GM12878 (cell line): ENCODE measurements around the gene SORCS2. TPM values are rescaled to one million over a fixed set of nuclear protein-coding genes. Genes with fewer than 3 reads are reported as not detected.

ENCODE experiments used
- ATAC-seq: fragments of 200-7000 bp; cut with Tn5 transposase; 3 replicates; pipeline ENCODE4 v1.9.1; 2020; ENCODE audit warnings: mild to moderate bottlenecking, moderate library complexity
- BruUV-seq: library from RNA; stranded (reverse); fragments of 400-500 nt; replicated peaks from 2 replicates; lab custom pipeline; 2021; lab: Mats Ljungman, UMichigan
- CTCF ChIA-PET: fragments of 300-600 bp; sonication (Branson Sonifier 250); formaldehyde crosslinking; extraction: SDS; loops from one replicate; lab custom pipeline; 2021; ENCODE audit warnings: inconsistent platforms; lab: Yijun Ruan, JAX
- POLR2A ChIA-PET: fragments of 350-600 bp; formaldehyde crosslinking; extraction: SDS; loops from one replicate; lab custom pipeline; 2021; ENCODE audit warnings: inconsistent platforms; lab: Charles Lee
- RAD21 ChIA-PET: fragments of 300-600 bp; sonication (Branson Sonifier 250); formaldehyde crosslinking; loops from one replicate; lab custom pipeline; 2023; ENCODE audit warnings: antibody characterized with exemption; ENCODE audit not compliant: unreplicated experiment; lab: Charles Lee
- SMC1A ChIA-PET: fragments of 300-600 bp; sonication (Branson Sonifier 250); formaldehyde crosslinking; loops from one replicate; lab custom pipeline; 2023; ENCODE audit not compliant: unreplicated experiment, uncharacterized antibody; lab: Charles Lee
- DNase-seq: peaks from one replicate; pipeline ENCODE4 v3.0.0-alpha.2; 2011; ENCODE audit warnings: low read depth, low spot score
- FAIRE-seq: peaks from 3 replicates; lab custom pipeline; 2011; peaks lifted over from hg19 to GRCh38; lab: Jason Lieb, UNC
- H2AFZ ChIP-seq: 2 replicates; pipeline ENCODE4 v1.6.0; 2011; ENCODE audit warnings: low read depth, low read length, control low read depth; ENCODE audit not compliant: control insufficient read depth
- H3K27ac ChIP-seq: 2 replicates; pipeline ENCODE4 v1.5.1; 2011; ENCODE audit warnings: control low read depth; ENCODE audit not compliant: control insufficient read depth, insufficient read depth
- H3K27me3 ChIP-seq, 2 experiments: replicated peaks in 1 of 2; 2 replicates each; pipeline versions ENCODE4 v1.6.0 to v1.6.1; 2011; ENCODE audit warnings: low read length in 1 of 2; ENCODE audit not compliant: control insufficient read depth in 2 of 2, insufficient read depth in 2 of 2
- H3K36me3 ChIP-seq, 2 experiments: 2 replicates each; pipeline ENCODE4 v1.5.1; 2011; ENCODE audit warnings: low read length in 1 of 2; ENCODE audit not compliant: control insufficient read depth in 2 of 2, insufficient read depth in 2 of 2
- H3K4me1 ChIP-seq: 2 replicates; pipeline ENCODE4 v1.6.1; 2011; ENCODE audit warnings: mild to moderate bottlenecking, low read length, moderate library complexity, mixed read lengths; ENCODE audit not compliant: control insufficient read depth, insufficient read depth
- H3K4me2 ChIP-seq: 2 replicates; pipeline ENCODE4 v1.6.0; 2011; ENCODE audit warnings: control low read depth; ENCODE audit not compliant: control insufficient read depth, insufficient read depth
- H3K4me3 ChIP-seq: fragments of 200-600 bp; sonication (generic); 2 replicates; pipeline ENCODE4 v1.5.1; 2016
- H3K79me2 ChIP-seq: 2 replicates; pipeline ENCODE4 v1.6.0; 2011; ENCODE audit warnings: low read length; ENCODE audit not compliant: control insufficient read depth, insufficient read depth
- H3K9ac ChIP-seq: 2 replicates; pipeline ENCODE4 v1.8.0; 2011; ENCODE audit warnings: low read length, control low read depth, mixed read lengths; ENCODE audit not compliant: control insufficient read depth, insufficient read depth
- H3K9me3 ChIP-seq: replicated peaks from 3 replicates; pipeline ENCODE4 v1.5.1; 2011; ENCODE audit warnings: mild to moderate bottlenecking, low read length; ENCODE audit not compliant: control insufficient read depth, insufficient read depth
- H4K20me1 ChIP-seq: 2 replicates; pipeline ENCODE4 v1.6.0; 2011; ENCODE audit not compliant: control insufficient read depth, insufficient read depth
- BRCA1 ChIP-seq: IDR thresholded peaks from 2 replicates; pipeline ENCODE4 v1.6.1; 2011; ENCODE audit warnings: low read depth, low read length, improper control_type of control experiment
- CBX5 ChIP-seq: sonication (generic); IDR thresholded peaks from 2 replicates; pipeline ENCODE4 v1.6.1; 2016; ENCODE audit warnings: low read depth, moderate library complexity, mild to moderate bottlenecking, inconsistent platforms
- CHD2 ChIP-seq: IDR thresholded peaks from 2 replicates; pipeline ENCODE4 v1.6.1; 2011; ENCODE audit warnings: low read depth, low read length, improper control_type of control experiment, borderline replicate concordance
- CHD4 ChIP-seq: fragments of 200-600 bp; sonication (generic); IDR thresholded peaks from 2 replicates; pipeline ENCODE4 v1.6.1; 2016; ENCODE audit warnings: mild to moderate bottlenecking
- FOXM1 ChIP-seq: IDR thresholded peaks from 2 replicates; pipeline ENCODE4 v1.6.1; 2012; ENCODE audit warnings: low read depth, mild to moderate bottlenecking, inconsistent platforms, low read length, moderate library complexity
- GATAD2B ChIP-seq: fragments of 450-650 bp; conservative IDR thresholded peaks from 2 replicates; pipeline ENCODE4 v1.6.1; 2017; ENCODE audit warnings: low read depth, mild to moderate bottlenecking, moderate library complexity
- IRF5 ChIP-seq: fragments of 450-650 bp; IDR thresholded peaks from 2 replicates; pipeline ENCODE4 v1.6.1; 2017; ENCODE audit warnings: borderline replicate concordance
- KLF5 ChIP-seq: fragments of 450-650 bp; IDR thresholded peaks from 2 replicates; pipeline ENCODE4 v1.6.1; 2014; ENCODE audit warnings: mild to moderate bottlenecking; ENCODE audit not compliant: partially characterized antibody
- MEF2B ChIP-seq: fragments of 450-650 bp; IDR thresholded peaks from 2 replicates; pipeline ENCODE4 v1.6.1; 2018; ENCODE audit warnings: mild to moderate bottlenecking, moderate library complexity; ENCODE audit not compliant: partially characterized antibody, poor library complexity, severe bottlenecking
- MTA3 ChIP-seq: IDR thresholded peaks from 2 replicates; pipeline ENCODE4 v1.6.1; 2012; ENCODE audit warnings: low read length, inconsistent platforms, borderline replicate concordance
- PKNOX1 ChIP-seq: fragments of 450-650 bp; IDR thresholded peaks from 2 replicates; pipeline ENCODE4 v1.6.1; 2016; ENCODE audit warnings: mild to moderate bottlenecking
- POU2F2 ChIP-seq: IDR thresholded peaks from 3 replicates; pipeline ENCODE4 v1.6.1; 2011; ENCODE audit warnings: low read depth, mild to moderate bottlenecking, low read length, borderline replicate concordance
- RUNX3 ChIP-seq: IDR thresholded peaks from 2 replicates; pipeline ENCODE4 v1.6.1; 2012; ENCODE audit warnings: low read length, inconsistent platforms
- SREBF2 ChIP-seq: IDR thresholded peaks from 2 replicates; pipeline ENCODE4 v1.6.1; 2012; ENCODE audit warnings: mild to moderate bottlenecking, low read length
- ZNF24 ChIP-seq: fragments of 450-650 bp; IDR thresholded peaks from 2 replicates; pipeline ENCODE4 v1.6.1; 2017; ENCODE audit warnings: antibody characterized with exemption, mild to moderate bottlenecking
- WGBS: methylation state at CpG from one replicate; pipeline ENCODE4 v1.1.6; 2016; ENCODE audit warnings: low lambda C conversion rate; ENCODE audit not compliant: insufficient replicate concordance, insufficient coverage; ENCODE audit errors: missing lambda C conversion rate; 5-methylcytosine and 5-hydroxymethylcytosine counted together
- in situ Hi-C: fragments of 300-500 bp; cut with MboI; formaldehyde crosslinking; loops from 9 replicates; pipeline ENCODE4 v1.14.3; 2018; ENCODE audit warnings: mixed read lengths
- intact Hi-C: fragments of 100-400 bp; cut with micrococcal nuclease; formaldehyde crosslinking; loops from one replicate; pipeline ENCODE4 v1.14.2; 2022; ENCODE audit not compliant: unreplicated experiment
- polyA plus RNA-seq, 11 experiments: library from polyadenylated mRNA; depleted of rRNA in 4 of 11; unstranded in 6 of 11; stranded (reverse) in 5 of 11; fragments of >200 nt; fragmentation: Nextera tagmentation in 4 of 11; fragmentation: Illumina TruSeq in 1 of 11; extraction: Ambion mirVana in 4 of 11; extraction: Trizol in 1 of 11; gene quantifications; 1 replicate in 1 of 11; 2 replicates in 10 of 11; pipeline versions ENCODE4 v1.2.1 to v1.2.3, GENCODE V29; 2011 to 2016; ENCODE audit warnings: inconsistent platforms in 2 of 11, missing spikeins in 2 of 11, low read depth in 1 of 11
- total RNA-seq, 4 experiments: library from RNA; depleted of rRNA in 3 of 4; stranded (reverse); fragments of >200 nt in 3 of 4; fragmentation: Illumina TruSeq in 1 of 4; extraction: Trizol in 1 of 4; gene quantifications; 2 replicates each; pipeline versions ENCODE4 v1.2.1 to v1.2.3, GENCODE V29; 2013 to 2021
- TF ChIP-seq, protein P1 (sequence below): IDR thresholded peaks from 2 replicates; pipeline ENCODE4 v1.6.1; 2012; ENCODE audit warnings: low read depth, low read length, improper control_type of control experiment
- TF ChIP-seq, protein P2 (sequence below): fragments of 450-650 bp; conservative IDR thresholded peaks from 2 replicates; pipeline ENCODE4 v1.6.1; 2017; ENCODE audit warnings: mild to moderate bottlenecking, moderate library complexity

The SORCS2 gene
- total and polyA plus RNA-seq, 10 of the 15 experiments (the other 5 are each of a cell fraction or from before 2014, with no cell fraction given), result 0.01 to 0.15 (median 0.05) TPM; not detected in 5

DNA sequence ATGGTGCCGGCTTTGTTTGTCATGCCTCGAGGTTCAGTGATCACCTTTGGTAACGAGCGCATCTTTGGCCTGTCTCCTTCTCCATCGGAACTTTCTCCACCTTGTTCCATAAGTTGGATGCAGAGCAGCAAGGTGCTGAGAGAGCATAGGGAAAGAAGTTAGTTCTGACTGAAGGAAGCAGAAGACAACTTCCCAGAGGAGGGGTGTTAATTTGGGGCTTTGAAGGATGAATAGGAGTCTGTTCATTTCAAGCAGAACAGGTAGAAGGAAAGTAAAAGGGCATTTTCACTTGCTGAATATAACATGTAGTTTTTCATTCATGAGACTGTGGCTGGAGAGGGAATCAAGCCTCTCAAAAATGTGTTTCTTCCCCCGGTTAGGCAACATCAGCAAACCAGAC, 474.4 kb downstream of the SORCS2 start:
- in situ Hi-C loops, result no loop called here
- BruUV-seq, result no TSS peak
- no peak overlapping the region for H3K4me3 ChIP-seq
- no peak for DNase-seq
- FAIRE-seq, result no peak
- H3K9ac ChIP-seq, result no peak overlapping the region
- no peaks in the 10 kb centered on the region for H3K9me3 ChIP-seq
- intact Hi-C loops, result no loop called here
- H3K27me3 ChIP-seq, result no peaks in the 10 kb centered on the region
- H2AFZ ChIP-seq, result no peak overlapping the region
- no peak overlapping the region for H3K27ac ChIP-seq
- TF ChIP-seq, protein P1, sequence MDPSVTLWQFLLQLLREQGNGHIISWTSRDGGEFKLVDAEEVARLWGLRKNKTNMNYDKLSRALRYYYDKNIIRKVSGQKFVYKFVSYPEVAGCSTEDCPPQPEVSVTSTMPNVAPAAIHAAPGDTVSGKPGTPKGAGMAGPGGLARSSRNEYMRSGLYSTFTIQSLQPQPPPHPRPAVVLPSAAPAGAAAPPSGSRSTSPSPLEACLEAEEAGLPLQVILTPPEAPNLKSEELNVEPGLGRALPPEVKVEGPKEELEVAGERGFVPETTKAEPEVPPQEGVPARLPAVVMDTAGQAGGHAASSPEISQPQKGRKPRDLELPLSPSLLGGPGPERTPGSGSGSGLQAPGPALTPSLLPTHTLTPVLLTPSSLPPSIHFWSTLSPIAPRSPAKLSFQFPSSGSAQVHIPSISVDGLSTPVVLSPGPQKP, result no peak
- TF ChIP-seq ZNF24 (no peak), SREBF2 (no peak), CBX5 (no peak), MEF2B (no peak), FOXM1 (no peak), IRF5 (no peak), RUNX3 (no peak), CHD4 (no peak), KLF5 (no peak), BRCA1 (no peak), MTA3 (no peak), GATAD2B (no peak), POU2F2 (no peak), CHD2 (no peak), PKNOX1 (no peak)
- TF ChIP-seq, protein P2, sequence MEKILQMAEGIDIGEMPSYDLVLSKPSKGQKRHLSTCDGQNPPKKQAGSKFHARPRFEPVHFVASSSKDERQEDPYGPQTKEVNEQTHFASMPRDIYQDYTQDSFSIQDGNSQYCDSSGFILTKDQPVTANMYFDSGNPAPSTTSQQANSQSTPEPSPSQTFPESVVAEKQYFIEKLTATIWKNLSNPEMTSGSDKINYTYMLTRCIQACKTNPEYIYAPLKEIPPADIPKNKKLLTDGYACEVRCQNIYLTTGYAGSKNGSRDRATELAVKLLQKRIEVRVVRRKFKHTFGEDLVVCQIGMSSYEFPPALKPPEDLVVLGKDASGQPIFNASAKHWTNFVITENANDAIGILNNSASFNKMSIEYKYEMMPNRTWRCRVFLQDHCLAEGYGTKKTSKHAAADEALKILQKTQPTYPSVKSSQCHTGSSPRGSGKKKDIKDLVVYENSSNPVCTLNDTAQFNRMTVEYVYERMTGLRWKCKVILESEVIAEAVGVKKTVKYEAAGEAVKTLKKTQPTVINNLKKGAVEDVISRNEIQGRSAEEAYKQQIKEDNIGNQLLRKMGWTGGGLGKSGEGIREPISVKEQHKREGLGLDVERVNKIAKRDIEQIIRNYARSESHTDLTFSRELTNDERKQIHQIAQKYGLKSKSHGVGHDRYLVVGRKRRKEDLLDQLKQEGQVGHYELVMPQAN, result no peak
- TF ChIP-seq, all 136 proteins: peak for 0
- WGBS, result 47% methylated on average over 6 of the region's 6 CpGs
- Histone ChIP-seq H3K4me2 (no peak overlapping the region), H4K20me1 (no peaks in the 10 kb centered on the region), H3K79me2 (no peaks in the 10 kb centered on the region), H3K36me3 (no peaks in the 10 kb centered on the region), H3K4me1 (no peaks in the 10 kb centered on the region)
- ATAC-seq, result no peak
- CTCF ChIA-PET, result no interaction called here
- SMC1A ChIA-PET, result no interaction called here
- RAD21 ChIA-PET, result no interaction called here
- POLR2A ChIA-PET, result no interaction called here
